Tibial artery (tissue), 4 donors: ENCODE measurements around the gene ABLIM3.

Experiments used
- DNase-seq, 2 donors: peaks; one replicate each; pipeline ENCODE4 v3.0.0-alpha.2; 2019
- H3K27ac ChIP-seq, 2 donors: fragments of 200-600 bp; sonication (generic) in 1 of 2; 1 replicate in 1 of 2; 2 replicates in 1 of 2; pipeline ENCODE4 v1.5.1; 2018 to 2019; ENCODE audit warnings: mild to moderate bottlenecking in 1 of 2
- H3K27me3 ChIP-seq, 2 donors: fragments of 200-600 bp; sonication (generic) in 1 of 2; one replicate each; pipeline versions ENCODE4 v1.5.1 to v1.6.0; 2016 to 2019
- H3K36me3 ChIP-seq, 3 donors: fragments of 200-600 bp; sonication (generic) in 2 of 3; one replicate each; pipeline ENCODE4 v1.5.1; 2016 to 2019; ENCODE audit warnings: mild to moderate bottlenecking in 2 of 3
- H3K4me1 ChIP-seq, 4 donors: fragments of 200-600 bp; sonication (generic) in 2 of 4; 1 replicate in 3 of 4; 2 replicates in 1 of 4; pipeline ENCODE4 v1.5.1; 2016 to 2019
- H3K4me3 ChIP-seq, 2 donors: fragments of 200-600 bp; sonication (generic) in 1 of 2; 1 replicate in 1 of 2; 2 replicates in 1 of 2; pipeline ENCODE4 v1.5.1; 2018 to 2019; ENCODE audit warnings: mild to moderate bottlenecking in 2 of 2
- H3K9me3 ChIP-seq, 3 donors: fragments of 200-600 bp; sonication (generic) in 1 of 3; one replicate each; pipeline ENCODE4 v1.5.1; 2016 to 2019
- CTCF ChIP-seq, 2 experiments: fragments of 200-600 bp in 1 of 2; fragments of 450-650 bp in 1 of 2; IDR thresholded peaks; one replicate each; pipeline ENCODE4 v1.5.1; 2017 to 2019; ENCODE audit warnings: antibody characterized with exemption in 2 of 2, mild to moderate bottlenecking in 1 of 2, moderate library complexity in 1 of 2
- intact Hi-C: fragments of 100-400 bp; cut with DNase I; formaldehyde crosslinking; loops from one replicate; pipeline ENCODE4 v1.15.0; 2023; ENCODE audit warnings: low total_unique reads

ABLIM3 gene

GRCh38 chr5:149203921-149204441, 62.7 kb downstream of the ABLIM3 start:
- Histone ChIP-seq H3K4me1 (no peaks in the 10 kb centered on the region), H3K27ac (no peak overlapping the region), H3K27me3 (no peaks in the 10 kb centered on the region), H3K36me3 (peaks cover 0 to 13% (median 0%) of the 10 kb centered on the region in 3 donors), H3K9me3 (no peaks in the 10 kb centered on the region), H3K4me3 (no peak overlapping the region)
- intact Hi-C loops = no loop called here
- TF ChIP-seq CTCF (IDR thresholded peaks at IDR 0.05) = no peak
- no peak for DNase-seq

- TF ChIP-seq CTCF (IDR thresholded peaks at IDR 0.05) = no peak
- intact Hi-C loops = no loop called here
- H3K4me1 ChIP-seq = no peaks in the 10 kb centered on the region
- no peak overlapping the region for H3K4me3 ChIP-seq
- H3K36me3 ChIP-seq = peaks cover 0 to 13% (median 0%) of the 10 kb centered on the region in 3 donors
- H3K27ac ChIP-seq = no peak overlapping the region
- peak; percentile 71 to 84 for DNase-seq
- no peaks in the 10 kb centered on the region for H3K27me3 ChIP-seq
- H3K9me3 ChIP-seq = no peaks in the 10 kb centered on the region
These were observed 64.6 kb downstream of the ABLIM3 start for GRCh38 chr5:149205625-149206523.

- intact Hi-C loops = no loop called here
- DNase-seq = no peak
These were observed 65.3 kb downstream of the ABLIM3 start for GRCh38 chr5:149206524-149207141.

GRCh38 chr5:149207831-149208230, 66.5 kb downstream of the ABLIM3 start:
- Histone ChIP-seq H3K27ac (no peak overlapping the region), H3K4me1 (no peaks in the 10 kb centered on the region), H3K27me3 (no peaks in the 10 kb centered on the region), H3K36me3 (peaks cover 0 to 4% (median 0%) of the 10 kb centered on the region in 3 donors), H3K4me3 (no peak overlapping the region), H3K9me3 (no peaks in the 10 kb centered on the region)
- DNase-seq = no peak
- intact Hi-C loops = no loop called here
- no peak for TF ChIP-seq CTCF (IDR thresholded peaks at IDR 0.05)

More at GRCh38 chr5:149206524-149207141, 65.3 kb downstream of the ABLIM3 start:
- Histone ChIP-seq H3K36me3 (peaks cover 0 to 6% (median 0%) of the 10 kb centered on the region in 3 donors), H3K27me3 (no peaks in the 10 kb centered on the region), H3K4me1 (no peaks in the 10 kb centered on the region), H3K9me3 (no peaks in the 10 kb centered on the region), H3K4me3 (no peak overlapping the region), H3K27ac (no peak overlapping the region)
- no peak for TF ChIP-seq CTCF (IDR thresholded peaks at IDR 0.05)

GRCh38 chr5:149210225-149210624, 68.9 kb downstream of the ABLIM3 start:
- intact Hi-C loops = no loop called here

More at GRCh38 chr5:149210225-149210624, 68.9 kb downstream of the ABLIM3 start:
- Histone ChIP-seq H3K27me3 (no peaks in the 10 kb centered on the region), H3K36me3 (no peaks in the 10 kb centered on the region), H3K27ac (no peak overlapping the region), H3K4me1 (no peaks in the 10 kb centered on the region), H3K9me3 (no peaks in the 10 kb centered on the region), H3K4me3 (no peak overlapping the region)
- no peak for TF ChIP-seq CTCF (IDR thresholded peaks at IDR 0.05)
- no peak for DNase-seq
